Liver (tissue), 9 donors: ENCODE results near the gene PXYLP1. TPM values are rescaled to one million over a fixed set of nuclear protein-coding genes. Genes with fewer than 3 reads are reported as not detected.

Experiments used
- DNase-seq: peaks from one replicate; pipeline ENCODE4 v3.0.0-alpha.2; 2017; ENCODE audit warnings: low spot score
- H3K27ac ChIP-seq, 2 donors: one replicate each; pipeline ENCODE4 v1.7.0; 2013; ENCODE audit warnings: inconsistent platforms in 2 of 2, low read length in 2 of 2, control low read depth in 1 of 2, low read depth in 1 of 2, mild to moderate bottlenecking in 1 of 2
- H3K27me3 ChIP-seq, 4 donors: one replicate each; pipeline versions ENCODE4 v1.6.1 to v1.7.0; 2013; ENCODE audit warnings: low read length in 3 of 4, inconsistent platforms in 1 of 4, mild to moderate bottlenecking in 1 of 4, moderate library complexity in 1 of 4; ENCODE audit not compliant: control insufficient read depth in 4 of 4, insufficient read depth in 4 of 4
- H3K36me3 ChIP-seq, 4 donors: one replicate each; pipeline versions ENCODE4 v1.6.1 to v1.7.0; 2013; ENCODE audit warnings: low read length in 3 of 4, mild to moderate bottlenecking in 3 of 4, low read depth in 1 of 4, moderate library complexity in 1 of 4; ENCODE audit not compliant: control insufficient read depth in 4 of 4, insufficient read depth in 3 of 4
- H3K4me1 ChIP-seq, 4 donors: one replicate each; pipeline versions ENCODE4 v1.6.1 to v1.7.0; 2013; ENCODE audit warnings: low read length in 3 of 4, mild to moderate bottlenecking in 3 of 4, moderate library complexity in 1 of 4; ENCODE audit not compliant: control insufficient read depth in 4 of 4, insufficient read depth in 4 of 4
- H3K4me3 ChIP-seq, 3 donors: one replicate each; pipeline versions ENCODE4 v1.6.1 to v1.7.0; 2013; ENCODE audit warnings: low read length in 3 of 3, control low read depth in 1 of 3, low read depth in 1 of 3, mild to moderate bottlenecking in 1 of 3
- H3K9ac ChIP-seq, 2 donors: one replicate each; pipeline ENCODE4 v1.7.0; 2013; ENCODE audit warnings: low read length in 2 of 2, mild to moderate bottlenecking in 2 of 2, moderate library complexity in 2 of 2, control low read depth in 1 of 2, low read depth in 1 of 2
- H3K9me3 ChIP-seq, 4 donors: one replicate each; pipeline versions ENCODE4 v1.6.1 to v1.7.0; 2013; ENCODE audit warnings: low read length in 3 of 4; ENCODE audit not compliant: control insufficient read depth in 4 of 4
- EGR1 ChIP-seq, 2 donors: IDR thresholded peaks; 2 replicates each; pipeline ENCODE4 v1.6.1; 2016 to 2018; ENCODE audit warnings: antibody characterized with exemption in 2 of 2, low read depth in 2 of 2
- FOXA1 ChIP-seq: IDR thresholded peaks from 2 replicates; pipeline ENCODE4 v1.6.1; 2016; ENCODE audit warnings: antibody characterized with exemption
- FOXA2 ChIP-seq: IDR thresholded peaks from 2 replicates; pipeline ENCODE4 v1.6.1; 2016; ENCODE audit warnings: antibody characterized with exemption
- GABPA ChIP-seq, 2 donors: IDR thresholded peaks in 1 of 2; conservative IDR thresholded peaks in 1 of 2; 2 replicates each; pipeline ENCODE4 v1.6.1; 2016; ENCODE audit warnings: antibody characterized with exemption in 2 of 2, mild to moderate bottlenecking in 1 of 2, moderate library complexity in 1 of 2
- HNF4A ChIP-seq, 2 donors: conservative IDR thresholded peaks; 2 replicates each; pipeline ENCODE4 v1.6.1; 2016; ENCODE audit warnings: antibody characterized with exemption in 2 of 2, mild to moderate bottlenecking in 2 of 2
- HNF4G ChIP-seq: IDR thresholded peaks from 2 replicates; pipeline ENCODE4 v1.6.1; 2016; ENCODE audit warnings: antibody characterized with exemption
- JUND ChIP-seq, 2 donors: IDR thresholded peaks; 2 replicates each; pipeline ENCODE4 v1.6.1; 2016; ENCODE audit warnings: antibody characterized with exemption in 2 of 2
- NR2F2 ChIP-seq: IDR thresholded peaks from 2 replicates; pipeline ENCODE4 v1.6.1; 2016; ENCODE audit warnings: antibody characterized with exemption
- RAD21 ChIP-seq, 2 donors: IDR thresholded peaks; 2 replicates each; pipeline ENCODE4 v1.6.1; 2016; ENCODE audit warnings: antibody characterized with exemption in 2 of 2, mild to moderate bottlenecking in 2 of 2
- RXRA ChIP-seq, 2 donors: IDR thresholded peaks; 2 replicates each; pipeline ENCODE4 v1.6.1; 2017 to 2018; ENCODE audit warnings: antibody characterized with exemption in 2 of 2, mild to moderate bottlenecking in 1 of 2
- SP1 ChIP-seq: IDR thresholded peaks from 2 replicates; pipeline ENCODE4 v1.6.1; 2018; ENCODE audit warnings: antibody characterized with exemption, mild to moderate bottlenecking
- TAF1 ChIP-seq: conservative IDR thresholded peaks from 2 replicates; pipeline ENCODE4 v1.6.1; 2016; ENCODE audit warnings: antibody characterized with exemption, mild to moderate bottlenecking
- YY1 ChIP-seq: IDR thresholded peaks from 2 replicates; pipeline ENCODE4 v1.6.1; 2016; ENCODE audit warnings: antibody characterized with exemption, mild to moderate bottlenecking
- WGBS: extraction: QIAGEN DNeasy Blood & Tissue Kit; methylation state at CpG from one replicate; pipeline ENCODE4 v1.1.7; 2013; 5-methylcytosine and 5-hydroxymethylcytosine counted together
- polyA plus RNA-seq, 2 donors: library from polyadenylated mRNA; stranded (reverse) in 1 of 2; unstranded in 1 of 2; fragments of 200-250 nt in 1 of 2; fragments of >200 nt in 1 of 2; fragmentation: Nextera tagmentation in 1 of 2; extraction: Ambion mirVana in 1 of 2; gene quantifications; one replicate each; pipeline versions ENCODE4 v1.2.1 to v1.2.3, GENCODE V29; 2013 to 2015
- total RNA-seq, 2 donors: library from RNA; depleted of rRNA; stranded (reverse); fragments of >200 nt; gene quantifications; one replicate each; pipeline ENCODE4 v1.2.3, GENCODE V29; 2014
- TF ChIP-seq, protein P1 (sequence below): fragments of 150-350 bp; IDR thresholded peaks from 2 replicates; pipeline ENCODE4 v1.5.1; 2017; ENCODE audit warnings: improper control_type of control experiment, low read depth, low read length; ENCODE audit not compliant: missing input control
- TF ChIP-seq, protein P2 (sequence below): IDR thresholded peaks from 2 replicates; pipeline ENCODE4 v1.6.1; 2016; ENCODE audit warnings: antibody characterized with exemption, mild to moderate bottlenecking
- TF ChIP-seq, protein P3 (sequence below): IDR thresholded peaks from 2 replicates; pipeline ENCODE4 v1.6.1; 2016; ENCODE audit warnings: antibody characterized with exemption
- TF ChIP-seq, protein P4 (sequence below): IDR thresholded peaks from 2 replicates; pipeline ENCODE4 v1.6.1; 2016; ENCODE audit warnings: antibody characterized with exemption
- TF ChIP-seq, protein P5 (sequence below): IDR thresholded peaks from 2 replicates; pipeline ENCODE4 v1.6.1; 2016; ENCODE audit warnings: antibody characterized with exemption
- donor health status: healthy.
- donor health status: healthy.
- donor health status: healthy.
- donor health status: healthy.
- donor health status: healthy.

PXYLP1 gene
- total and polyA plus RNA-seq, 4 donors, result 1.1 to 5.3 (median 3.1) TPM

DNA sequence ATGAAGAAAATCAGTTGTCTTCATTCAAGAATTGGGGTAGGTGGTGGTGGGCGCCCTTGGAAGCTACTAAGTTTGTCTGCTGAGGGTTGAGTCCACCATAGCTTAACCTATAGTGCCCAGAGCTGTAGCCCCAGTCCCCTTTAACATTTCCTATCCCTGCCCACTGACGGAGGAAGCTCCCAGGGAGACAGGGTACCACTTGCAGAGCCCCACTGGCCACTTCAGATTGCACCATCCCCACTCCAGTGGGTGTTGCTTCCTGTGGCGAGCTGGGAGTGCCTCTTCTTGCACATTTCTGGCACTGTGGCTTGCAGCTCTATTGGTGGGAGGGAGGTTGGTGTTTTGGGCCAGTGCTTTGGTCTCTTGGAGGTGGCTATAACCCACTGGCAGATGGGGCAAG, 2.7 kb downstream of the PXYLP1 start:
- no peak for DNase-seq
- TF ChIP-seq SP1 (no peak), EGR1 (IDR thresholded peaks at IDR 0.05; ENCODE audit: low read depth in 2 of 2) (no peak), RXRA (IDR thresholded peaks at IDR 0.05) (no peak), GABPA (IDR thresholded peaks at IDR 0.05 in 1 of 2, conservative IDR thresholded peaks at IDR 0.05 in 1 of 2) (no peak), FOXA1 (no peak), NR2F2 (no peak), RAD21 (IDR thresholded peaks at IDR 0.05) (no peak), HNF4A (conservative IDR thresholded peaks at IDR 0.05) (no peak), TAF1 (no peak), JUND (IDR thresholded peaks at IDR 0.05) (no peak), FOXA2 (no peak), HNF4G (no peak), YY1 (no peak)
- TF ChIP-seq, protein P1, sequence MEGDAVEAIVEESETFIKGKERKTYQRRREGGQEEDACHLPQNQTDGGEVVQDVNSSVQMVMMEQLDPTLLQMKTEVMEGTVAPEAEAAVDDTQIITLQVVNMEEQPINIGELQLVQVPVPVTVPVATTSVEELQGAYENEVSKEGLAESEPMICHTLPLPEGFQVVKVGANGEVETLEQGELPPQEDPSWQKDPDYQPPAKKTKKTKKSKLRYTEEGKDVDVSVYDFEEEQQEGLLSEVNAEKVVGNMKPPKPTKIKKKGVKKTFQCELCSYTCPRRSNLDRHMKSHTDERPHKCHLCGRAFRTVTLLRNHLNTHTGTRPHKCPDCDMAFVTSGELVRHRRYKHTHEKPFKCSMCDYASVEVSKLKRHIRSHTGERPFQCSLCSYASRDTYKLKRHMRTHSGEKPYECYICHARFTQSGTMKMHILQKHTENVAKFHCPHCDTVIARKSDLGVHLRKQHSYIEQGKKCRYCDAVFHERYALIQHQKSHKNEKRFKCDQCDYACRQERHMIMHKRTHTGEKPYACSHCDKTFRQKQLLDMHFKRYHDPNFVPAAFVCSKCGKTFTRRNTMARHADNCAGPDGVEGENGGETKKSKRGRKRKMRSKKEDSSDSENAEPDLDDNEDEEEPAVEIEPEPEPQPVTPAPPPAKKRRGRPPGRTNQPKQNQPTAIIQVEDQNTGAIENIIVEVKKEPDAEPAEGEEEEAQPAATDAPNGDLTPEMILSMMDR, result no peak
- TF ChIP-seq, protein P2, sequence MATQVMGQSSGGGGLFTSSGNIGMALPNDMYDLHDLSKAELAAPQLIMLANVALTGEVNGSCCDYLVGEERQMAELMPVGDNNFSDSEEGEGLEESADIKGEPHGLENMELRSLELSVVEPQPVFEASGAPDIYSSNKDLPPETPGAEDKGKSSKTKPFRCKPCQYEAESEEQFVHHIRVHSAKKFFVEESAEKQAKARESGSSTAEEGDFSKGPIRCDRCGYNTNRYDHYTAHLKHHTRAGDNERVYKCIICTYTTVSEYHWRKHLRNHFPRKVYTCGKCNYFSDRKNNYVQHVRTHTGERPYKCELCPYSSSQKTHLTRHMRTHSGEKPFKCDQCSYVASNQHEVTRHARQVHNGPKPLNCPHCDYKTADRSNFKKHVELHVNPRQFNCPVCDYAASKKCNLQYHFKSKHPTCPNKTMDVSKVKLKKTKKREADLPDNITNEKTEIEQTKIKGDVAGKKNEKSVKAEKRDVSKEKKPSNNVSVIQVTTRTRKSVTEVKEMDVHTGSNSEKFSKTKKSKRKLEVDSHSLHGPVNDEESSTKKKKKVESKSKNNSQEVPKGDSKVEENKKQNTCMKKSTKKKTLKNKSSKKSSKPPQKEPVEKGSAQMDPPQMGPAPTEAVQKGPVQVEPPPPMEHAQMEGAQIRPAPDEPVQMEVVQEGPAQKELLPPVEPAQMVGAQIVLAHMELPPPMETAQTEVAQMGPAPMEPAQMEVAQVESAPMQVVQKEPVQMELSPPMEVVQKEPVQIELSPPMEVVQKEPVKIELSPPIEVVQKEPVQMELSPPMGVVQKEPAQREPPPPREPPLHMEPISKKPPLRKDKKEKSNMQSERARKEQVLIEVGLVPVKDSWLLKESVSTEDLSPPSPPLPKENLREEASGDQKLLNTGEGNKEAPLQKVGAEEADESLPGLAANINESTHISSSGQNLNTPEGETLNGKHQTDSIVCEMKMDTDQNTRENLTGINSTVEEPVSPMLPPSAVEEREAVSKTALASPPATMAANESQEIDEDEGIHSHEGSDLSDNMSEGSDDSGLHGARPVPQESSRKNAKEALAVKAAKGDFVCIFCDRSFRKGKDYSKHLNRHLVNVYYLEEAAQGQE, result no peak
- TF ChIP-seq, protein P3, sequence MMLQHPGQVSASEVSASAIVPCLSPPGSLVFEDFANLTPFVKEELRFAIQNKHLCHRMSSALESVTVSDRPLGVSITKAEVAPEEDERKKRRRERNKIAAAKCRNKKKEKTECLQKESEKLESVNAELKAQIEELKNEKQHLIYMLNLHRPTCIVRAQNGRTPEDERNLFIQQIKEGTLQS, result no peak
- TF ChIP-seq, protein P4, sequence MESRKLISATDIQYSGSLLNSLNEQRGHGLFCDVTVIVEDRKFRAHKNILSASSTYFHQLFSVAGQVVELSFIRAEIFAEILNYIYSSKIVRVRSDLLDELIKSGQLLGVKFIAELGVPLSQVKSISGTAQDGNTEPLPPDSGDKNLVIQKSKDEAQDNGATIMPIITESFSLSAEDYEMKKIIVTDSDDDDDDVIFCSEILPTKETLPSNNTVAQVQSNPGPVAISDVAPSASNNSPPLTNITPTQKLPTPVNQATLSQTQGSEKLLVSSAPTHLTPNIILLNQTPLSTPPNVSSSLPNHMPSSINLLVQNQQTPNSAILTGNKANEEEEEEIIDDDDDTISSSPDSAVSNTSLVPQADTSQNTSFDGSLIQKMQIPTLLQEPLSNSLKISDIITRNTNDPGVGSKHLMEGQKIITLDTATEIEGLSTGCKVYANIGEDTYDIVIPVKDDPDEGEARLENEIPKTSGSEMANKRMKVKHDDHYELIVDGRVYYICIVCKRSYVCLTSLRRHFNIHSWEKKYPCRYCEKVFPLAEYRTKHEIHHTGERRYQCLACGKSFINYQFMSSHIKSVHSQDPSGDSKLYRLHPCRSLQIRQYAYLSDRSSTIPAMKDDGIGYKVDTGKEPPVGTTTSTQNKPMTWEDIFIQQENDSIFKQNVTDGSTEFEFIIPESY, result no peak
- TF ChIP-seq, protein P5, sequence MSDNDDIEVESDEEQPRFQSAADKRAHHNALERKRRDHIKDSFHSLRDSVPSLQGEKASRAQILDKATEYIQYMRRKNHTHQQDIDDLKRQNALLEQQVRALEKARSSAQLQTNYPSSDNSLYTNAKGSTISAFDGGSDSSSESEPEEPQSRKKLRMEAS, result no peak
- WGBS, result 80% methylated on average over 3 of the region's 3 CpGs
- no peak overlapping the region for H3K4me3 ChIP-seq
- peaks cover 2 to 27% (median 18%) of the 10 kb centered on the region in 4 donors for H3K4me1 ChIP-seq
- H3K9me3 ChIP-seq, result no peaks in the 10 kb centered on the region
- no peak overlapping the region for H3K9ac ChIP-seq
- H3K27me3 ChIP-seq, result no peaks in the 10 kb centered on the region
- H3K36me3 ChIP-seq, result no peaks in the 10 kb centered on the region
- no peak overlapping the region for H3K27ac ChIP-seq
